Measurements from ENCODE around the gene RMND5A.
"Not testable (repeated sequence)": the region's sequence is repeated elsewhere in the genome, so short reads cannot be mapped to it uniquely, and the experiment has no call there.

DNA sequence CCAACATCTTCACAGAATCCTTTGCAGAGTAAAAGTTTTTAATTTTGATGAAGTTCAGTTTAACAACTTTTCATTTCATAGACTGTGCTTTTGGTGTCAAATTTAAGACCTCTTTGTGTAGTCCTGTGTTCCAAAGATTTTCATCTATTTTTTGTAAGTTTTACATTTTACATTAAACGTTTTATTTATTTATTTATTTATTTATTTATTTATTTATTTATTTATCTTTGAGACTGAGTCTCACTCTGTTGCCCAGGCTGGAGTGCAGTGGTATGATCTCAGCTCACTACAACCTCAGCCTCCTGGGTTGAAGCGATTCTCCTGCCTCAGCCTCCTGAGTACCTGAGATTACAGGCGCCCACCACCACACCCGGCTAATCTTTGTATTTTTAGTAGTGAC is 12.0 kb upstream of the RMND5A start:
- TF ChIP-seq CTCF, POLR2AphosphoS5 (IDR thresholded peaks at IDR 0.05): not testable (repeated sequence)
